Smooth muscle cell (in vitro differentiated cells): Measurements from ENCODE around the gene RLN3. TPM values are rescaled to one million over a fixed set of nuclear protein-coding genes. Genes with fewer than 3 reads are reported as not detected.

ENCODE experiments used
- DNase-seq: peaks from one replicate; lab custom pipeline; 2025; ENCODE audit not compliant: unreplicated experiment; lab: John Stamatoyannopoulos, UW
- H2AFZ ChIP-seq: fragments of 200-600 bp; sonication (generic); 2 replicates; pipeline ENCODE4 v1.6.0; 2016; ENCODE audit warnings: antibody characterized with exemption, low read depth, mild to moderate bottlenecking
- H3F3A ChIP-seq: fragments of 200-600 bp; sonication (generic); 2 replicates; pipeline ENCODE4 v1.6.0; 2017; ENCODE audit warnings: antibody characterized with exemption, low read depth
- H3K27ac ChIP-seq: fragments of 200-600 bp; sonication (generic); 2 replicates; pipeline ENCODE4 v1.5.1; 2016; ENCODE audit warnings: low read depth, mild to moderate bottlenecking
- H3K27me3 ChIP-seq: fragments of 200-600 bp; sonication (generic); 2 replicates; pipeline ENCODE4 v1.6.1; 2016; ENCODE audit warnings: low read depth, mild to moderate bottlenecking
- H3K36me3 ChIP-seq: fragments of 200-600 bp; sonication (generic); 2 replicates; pipeline ENCODE4 v1.5.1; 2016; ENCODE audit warnings: low read depth
- H3K4me1 ChIP-seq: fragments of 200-600 bp; sonication (generic); 2 replicates; pipeline ENCODE4 v1.5.1; 2016; ENCODE audit warnings: low read depth
- H3K4me2 ChIP-seq: fragments of 200-600 bp; sonication (generic); 2 replicates; pipeline ENCODE4 v1.6.0; 2016; ENCODE audit warnings: mild to moderate bottlenecking
- H3K4me3 ChIP-seq: fragments of 200-600 bp; sonication (generic); 2 replicates; pipeline ENCODE4 v1.5.1; 2016; ENCODE audit warnings: mild to moderate bottlenecking
- H3K79me2 ChIP-seq: fragments of 200-600 bp; sonication (generic); 2 replicates; pipeline ENCODE4 v1.6.0; 2016; ENCODE audit warnings: low read depth, mild to moderate bottlenecking
- H3K9ac ChIP-seq: fragments of 200-600 bp; sonication (generic); 2 replicates; pipeline ENCODE4 v1.6.0; 2016; ENCODE audit warnings: low read depth
- H3K9me3 ChIP-seq: fragments of 200-600 bp; sonication (generic); replicated peaks from 2 replicates; pipeline ENCODE4 v1.5.1; 2016; ENCODE audit warnings: low read depth
- H4K20me1 ChIP-seq: fragments of 200-600 bp; sonication (generic); 2 replicates; pipeline ENCODE4 v1.6.0; 2016; ENCODE audit warnings: low read depth
- CTCF ChIP-seq: fragments of 200-600 bp; sonication (generic); IDR thresholded peaks from 2 replicates; pipeline ENCODE4 v1.5.1; 2017; ENCODE audit warnings: borderline replicate concordance, mild to moderate bottlenecking, antibody characterized with exemption; ENCODE audit not compliant: insufficient read depth, poor library complexity, severe bottlenecking
- WGBS: methylation state at CpG from one replicate; pipeline ENCODE4 v1.1.7; 2016; ENCODE audit warnings: low lambda C conversion rate; 5-methylcytosine and 5-hydroxymethylcytosine counted together
- polyA plus RNA-seq: library from polyadenylated mRNA; unstranded; fragments of >200 nt; fragmentation: Nextera tagmentation; extraction: Ambion mirVana; gene quantifications from 2 replicates; pipeline ENCODE4 v1.2.1, GENCODE V29; 2016
- total RNA-seq: library from RNA; depleted of rRNA; stranded (reverse); fragments of >200 nt; gene quantifications from 2 replicates; pipeline ENCODE4 v1.2.3, GENCODE V29; 2014

RLN3 gene
- total and polyA plus RNA-seq, 2 experiments from 2014 or later: not detected

DNA sequence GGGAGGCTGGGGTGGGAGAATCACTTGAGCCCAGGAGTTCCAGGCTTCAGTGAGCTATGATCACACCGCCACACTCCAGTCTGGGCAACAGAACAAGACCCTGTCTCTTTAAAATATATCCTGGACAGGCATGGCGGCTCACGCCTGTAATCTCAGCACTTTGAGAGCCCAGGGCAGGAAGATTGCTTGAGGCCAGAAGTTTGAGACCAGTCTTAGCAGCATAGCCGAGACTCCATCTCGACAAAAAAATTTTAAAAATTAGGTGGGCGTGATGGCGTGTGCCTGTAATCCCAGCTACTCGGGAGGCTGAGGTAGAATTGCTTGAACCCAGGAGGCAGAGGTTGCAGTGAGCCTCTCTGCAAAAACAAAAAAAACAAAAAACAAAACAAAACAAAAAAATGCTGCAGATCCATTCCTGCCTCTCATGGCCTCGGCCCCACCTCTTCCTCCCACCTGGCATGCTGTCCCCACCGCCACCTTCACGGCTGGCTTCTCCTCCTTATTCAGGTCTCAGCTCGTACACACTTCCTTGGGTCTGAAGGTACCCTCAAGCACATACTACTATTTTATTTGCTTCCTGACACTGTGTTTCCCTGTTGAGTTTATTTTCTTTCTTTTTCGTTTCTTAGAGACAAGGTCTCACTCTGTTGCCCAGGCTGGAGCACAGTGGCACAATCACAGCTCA lies 27.1 kb upstream of the RLN3 start:
- no peak for TF ChIP-seq CTCF
- 81% methylated on average over 13 of the region's 13 CpGs for WGBS
- no peak for DNase-seq
- H3K27me3 ChIP-seq: no peaks in the 10 kb centered on the region
- no peaks in the 10 kb centered on the region for H4K20me1 ChIP-seq
- no peaks in the 10 kb centered on the region for H3K36me3 ChIP-seq
- H3F3A ChIP-seq: peaks cover 14% of the 10 kb centered on the region
- no peak overlapping the region for H3K9ac ChIP-seq
- no peak overlapping the region for H2AFZ ChIP-seq
- H3K4me2 ChIP-seq: no peak overlapping the region
- H3K4me1 ChIP-seq: no peaks in the 10 kb centered on the region
- no peak overlapping the region for H3K27ac ChIP-seq
- H3K4me3 ChIP-seq: no peak overlapping the region
- no peaks in the 10 kb centered on the region for H3K9me3 ChIP-seq
- H3K79me2 ChIP-seq: peaks cover 53% of the 10 kb centered on the region

GRCh38 chr19:14002571-14003250 lies 25.2 kb upstream of the RLN3 start:
- peaks cover 46% of the 10 kb centered on the region for H3K79me2 ChIP-seq

GRCh38 chr19:14003251-14004055 lies 24.5 kb upstream of the RLN3 start:
- Histone ChIP-seq H3K4me3 (no peak overlapping the region), H4K20me1 (no peaks in the 10 kb centered on the region), H3K36me3 (no peaks in the 10 kb centered on the region), H3K79me2 (peaks cover 39% of the 10 kb centered on the region), H3K4me2 (no peak overlapping the region), H3K9me3 (no peaks in the 10 kb centered on the region), H3K27ac (peak overlapping the region; percentile 52), H3F3A (peaks cover 21% of the 10 kb centered on the region), H3K27me3 (no peaks in the 10 kb centered on the region), H2AFZ (no peak overlapping the region), H3K4me1 (peaks cover 3% of the 10 kb centered on the region), H3K9ac (no peak overlapping the region)
- DNase-seq: no peak
- WGBS: 75% methylated on average over 10 of the region's 10 CpGs
- no peak for TF ChIP-seq CTCF

More at GRCh38 chr19:14002571-14003250, 25.2 kb upstream of the RLN3 start:
- TF ChIP-seq CTCF: no peak
- Histone ChIP-seq H2AFZ (no peak overlapping the region), H3K9me3 (no peaks in the 10 kb centered on the region), H3K36me3 (no peaks in the 10 kb centered on the region), H3K4me3 (no peak overlapping the region), H3K27ac (peak overlapping the region; percentile 52), H3K4me2 (no peak overlapping the region), H3K9ac (no peak overlapping the region), H3K27me3 (no peaks in the 10 kb centered on the region), H3K4me1 (peaks cover 3% of the 10 kb centered on the region), H4K20me1 (no peaks in the 10 kb centered on the region), H3F3A (peaks cover 14% of the 10 kb centered on the region)
- 87% methylated on average over 13 of the region's 13 CpGs for WGBS
- no peak for DNase-seq
